Fibroblast of the aortic adventitia (primary cell): ENCODE measurements around the gene ZNF48. TPM values are rescaled to one million over a fixed set of nuclear protein-coding genes. Genes with fewer than 3 reads are reported as not detected.
"Not testable (repeated sequence)": the region's sequence is repeated elsewhere in the genome, so short reads cannot be mapped to it uniquely, and the experiment has no call there.

Source experiments
- DNase-seq: peaks from one replicate; pipeline ENCODE4 v3.0.0-alpha.2; 2010; ENCODE audit warnings: low read depth
- H3K4me3 ChIP-seq: 2 replicates; pipeline ENCODE4 v1.5.1; 2011; ENCODE audit warnings: low read depth, mild to moderate bottlenecking, control low read depth, low read length, moderate library complexity
- total RNA-seq: library from RNA; depleted of rRNA; stranded (reverse); fragments of >200 nt; gene quantifications from 2 replicates; pipeline ENCODE4 v1.2.3, GENCODE V29; 2012; ENCODE audit warnings: low replicate concordance
- TF ChIP-seq, protein P1 (sequence below): IDR thresholded peaks from 2 replicates; pipeline ENCODE4 v1.5.1; 2011; ENCODE audit warnings: mild to moderate bottlenecking, low read length, control low read depth, inconsistent platforms; ENCODE audit not compliant: insufficient read depth

Gene ZNF48
- total RNA-seq, 1 donor: 5.4 TPM

DNA sequence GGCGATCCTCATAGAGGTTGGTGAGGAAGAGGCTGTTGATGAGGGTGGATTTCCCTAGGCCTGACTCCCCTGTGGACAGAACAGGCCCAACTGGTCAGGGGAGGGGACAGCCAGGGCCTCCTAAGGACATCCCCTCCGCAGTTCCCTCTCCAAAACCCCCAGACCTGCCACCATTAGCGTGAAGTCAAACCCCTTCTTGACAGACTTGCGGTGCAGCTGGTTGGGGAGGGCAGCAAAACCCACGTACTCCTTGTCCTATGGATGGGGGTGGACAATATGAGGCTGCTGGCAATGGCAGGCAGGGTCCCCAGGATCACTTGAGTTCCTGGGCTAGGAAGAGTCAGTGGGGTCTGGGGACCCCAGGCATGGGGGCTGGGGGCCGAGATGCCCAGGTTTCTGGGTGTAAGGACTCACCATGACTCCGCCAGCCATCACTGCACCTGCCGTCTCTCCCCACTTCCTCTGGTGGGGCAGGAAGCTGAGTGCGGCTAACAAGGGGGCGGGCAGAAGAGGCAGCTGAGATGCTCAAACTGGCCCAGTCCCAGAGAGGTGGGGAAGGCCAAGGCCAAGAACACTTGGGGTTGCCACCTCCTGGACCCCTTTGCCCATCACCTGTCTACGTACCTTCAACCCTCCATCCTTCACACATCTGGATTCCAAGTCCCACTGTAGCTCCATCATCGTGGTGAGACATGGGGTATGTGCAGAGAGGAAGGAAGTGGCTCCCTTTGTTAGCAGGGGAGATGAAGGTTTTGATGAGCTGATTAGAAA lies 12.9 kb upstream of the ZNF48 start, which contains the start of gene SEPTIN1:
SEPTIN1 (minus strand) TSS at position 451 of the 771 bp plus-strand sequence; CDS start at position 432, 19 bp downstream.
- no peak within 1 kb of the TSS for H3K4me3 ChIP-seq
- TF ChIP-seq, protein P1, sequence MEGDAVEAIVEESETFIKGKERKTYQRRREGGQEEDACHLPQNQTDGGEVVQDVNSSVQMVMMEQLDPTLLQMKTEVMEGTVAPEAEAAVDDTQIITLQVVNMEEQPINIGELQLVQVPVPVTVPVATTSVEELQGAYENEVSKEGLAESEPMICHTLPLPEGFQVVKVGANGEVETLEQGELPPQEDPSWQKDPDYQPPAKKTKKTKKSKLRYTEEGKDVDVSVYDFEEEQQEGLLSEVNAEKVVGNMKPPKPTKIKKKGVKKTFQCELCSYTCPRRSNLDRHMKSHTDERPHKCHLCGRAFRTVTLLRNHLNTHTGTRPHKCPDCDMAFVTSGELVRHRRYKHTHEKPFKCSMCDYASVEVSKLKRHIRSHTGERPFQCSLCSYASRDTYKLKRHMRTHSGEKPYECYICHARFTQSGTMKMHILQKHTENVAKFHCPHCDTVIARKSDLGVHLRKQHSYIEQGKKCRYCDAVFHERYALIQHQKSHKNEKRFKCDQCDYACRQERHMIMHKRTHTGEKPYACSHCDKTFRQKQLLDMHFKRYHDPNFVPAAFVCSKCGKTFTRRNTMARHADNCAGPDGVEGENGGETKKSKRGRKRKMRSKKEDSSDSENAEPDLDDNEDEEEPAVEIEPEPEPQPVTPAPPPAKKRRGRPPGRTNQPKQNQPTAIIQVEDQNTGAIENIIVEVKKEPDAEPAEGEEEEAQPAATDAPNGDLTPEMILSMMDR: no peak
- no peak for DNase-seq

DNA sequence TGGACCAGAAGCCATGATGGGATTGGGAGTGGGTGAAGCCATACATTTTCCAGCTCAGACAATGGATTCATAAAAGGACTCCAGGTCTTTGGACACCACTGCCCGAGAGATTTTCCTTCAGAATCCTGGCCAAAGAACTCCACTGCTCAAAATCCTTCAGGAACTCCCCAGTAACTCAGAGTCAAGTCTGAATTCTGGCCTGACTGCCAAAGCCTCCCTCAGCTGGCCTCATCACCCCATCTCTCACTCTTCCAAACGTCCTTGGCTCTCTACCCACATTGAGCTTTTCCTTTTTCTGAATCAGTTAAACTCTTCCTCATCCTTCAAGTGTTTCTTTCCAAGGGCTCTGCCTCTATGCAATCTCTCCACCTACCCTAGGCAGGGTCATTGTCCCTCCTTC lies 11.7 kb upstream of the ZNF48 start:
- DNase-seq: no peak
- TF ChIP-seq, protein P1: no peak
- H3K4me3 ChIP-seq: no peak overlapping the region

- peak; percentile 64 for DNase-seq
- H3K4me3 ChIP-seq: peak overlapping the region; percentile 82
- TF ChIP-seq, protein P1: no peak
Observed at GRCh38 chr16:30394592-30395154, 547 bp upstream of the ZNF48 start.

GRCh38 chr16:30395992-30396585 lies 869 bp downstream of the ZNF48 start:
- DNase-seq: no peak
- H3K4me3 ChIP-seq: peak overlapping the region; percentile 82
- TF ChIP-seq, protein P1: no peak

GRCh38 chr16:30396627-30397026 lies 1.4 kb downstream of the ZNF48 start:
- not testable (repeated sequence) for DNase-seq, H3K4me3 ChIP-seq

- no peak for DNase-seq
- no peak overlapping the region for H3K4me3 ChIP-seq
- TF ChIP-seq, protein P1: no peak
Observed at GRCh38 chr16:30397056-30397455, 1.8 kb downstream of the ZNF48 start.
